NCI-H2196 (cell line): Measurements from ENCODE around the gene FTO.

Source experiments
- DNase-seq: peaks from one replicate; lab custom pipeline; 2025; ENCODE audit not compliant: unreplicated experiment; lab: John Stamatoyannopoulos, UW

The FTO gene

DNA sequence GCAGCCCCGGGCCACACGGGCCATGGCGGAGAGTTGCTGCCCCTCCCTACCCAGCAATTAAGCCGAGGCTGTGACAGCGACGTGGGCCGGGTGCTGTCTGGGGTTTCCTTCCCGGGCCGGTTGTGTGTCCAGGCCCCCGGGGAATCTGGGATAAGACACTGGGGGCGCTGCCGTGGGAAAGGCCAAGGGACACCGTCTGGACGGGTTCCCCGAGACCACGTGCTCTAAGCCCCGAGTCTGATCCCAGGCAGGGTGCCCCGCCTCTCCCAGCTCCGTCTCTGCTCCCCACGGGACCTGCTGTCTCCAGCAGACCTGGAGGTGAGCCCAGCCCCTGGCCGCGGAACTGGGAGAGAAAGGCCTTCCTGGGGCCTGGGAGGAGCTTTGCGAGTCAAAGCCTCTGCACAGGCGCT is 490.4 kb downstream of the FTO start:
- DNase-seq: no peak

DNA sequence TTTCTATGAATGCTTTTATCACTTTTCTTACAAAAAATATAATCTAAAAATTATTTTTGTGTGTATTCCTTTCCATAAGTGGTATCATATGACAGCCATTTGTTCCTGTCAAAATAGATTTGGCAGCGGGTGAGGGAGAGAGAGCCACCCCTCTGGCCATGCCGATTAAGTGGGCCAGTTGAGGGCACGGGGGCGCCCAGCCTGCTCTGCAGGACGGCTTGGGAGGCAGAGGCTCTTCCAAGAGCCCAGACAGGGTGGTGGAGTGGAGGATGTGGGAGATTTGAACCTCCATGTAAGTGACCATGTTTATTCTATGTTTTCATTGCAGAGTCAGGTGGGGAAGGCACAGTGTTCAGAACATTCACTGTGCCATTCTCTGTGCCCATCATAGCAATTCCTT is 493.8 kb downstream of the FTO start:
- DNase-seq: no peak

DNA sequence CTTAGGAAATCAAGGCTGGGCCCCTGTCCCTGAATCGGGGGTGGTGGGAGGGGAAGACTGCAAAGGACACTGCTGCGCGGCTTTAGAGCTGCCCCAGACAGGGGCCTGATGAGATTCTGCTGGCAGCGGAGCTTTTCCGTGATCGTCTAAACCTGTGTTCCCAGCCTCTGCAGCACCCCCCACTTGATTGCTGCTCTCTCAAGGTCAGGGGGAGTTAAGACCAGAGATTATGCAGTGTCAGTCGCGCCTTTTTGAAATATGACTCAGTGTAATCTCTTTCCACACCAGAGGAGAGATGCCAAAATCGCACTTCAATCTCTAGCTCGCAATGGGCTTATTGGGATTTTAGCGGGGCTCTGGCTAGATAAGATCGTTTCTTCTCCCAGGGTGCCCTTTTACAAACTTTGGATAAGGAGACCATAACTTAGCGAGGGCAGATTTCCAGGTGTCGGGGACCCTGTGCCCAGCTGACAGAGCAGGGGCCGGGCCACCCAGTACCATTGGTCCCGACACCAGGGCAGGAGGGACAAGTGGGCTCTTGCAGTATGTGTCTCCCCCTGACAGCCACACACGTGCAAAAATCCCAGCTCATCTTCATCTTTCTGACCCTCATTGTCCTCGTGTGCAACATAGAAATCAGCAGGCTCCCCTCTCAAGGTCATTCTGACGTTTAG is 495.7 kb downstream of the FTO start:
- no peak for DNase-seq

DNA sequence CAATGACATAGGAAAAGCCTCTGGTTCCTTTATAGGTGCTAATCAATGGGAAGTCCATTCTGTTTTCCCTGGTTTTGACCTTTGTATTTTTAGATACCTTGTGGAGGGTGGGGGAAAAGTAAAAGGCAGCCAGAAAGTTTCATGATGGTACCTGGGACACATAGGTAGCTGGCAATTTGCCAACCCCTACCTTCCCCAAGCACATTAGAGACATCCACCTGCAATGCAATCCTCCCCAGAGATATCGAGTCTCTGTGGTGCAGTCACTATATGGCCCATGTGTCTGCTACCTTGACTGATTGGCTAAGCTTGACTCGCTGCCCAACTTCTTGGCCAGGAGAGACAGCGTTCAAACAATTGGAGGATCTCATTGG is 496.2 kb downstream of the FTO start:
- no peak for DNase-seq

DNA sequence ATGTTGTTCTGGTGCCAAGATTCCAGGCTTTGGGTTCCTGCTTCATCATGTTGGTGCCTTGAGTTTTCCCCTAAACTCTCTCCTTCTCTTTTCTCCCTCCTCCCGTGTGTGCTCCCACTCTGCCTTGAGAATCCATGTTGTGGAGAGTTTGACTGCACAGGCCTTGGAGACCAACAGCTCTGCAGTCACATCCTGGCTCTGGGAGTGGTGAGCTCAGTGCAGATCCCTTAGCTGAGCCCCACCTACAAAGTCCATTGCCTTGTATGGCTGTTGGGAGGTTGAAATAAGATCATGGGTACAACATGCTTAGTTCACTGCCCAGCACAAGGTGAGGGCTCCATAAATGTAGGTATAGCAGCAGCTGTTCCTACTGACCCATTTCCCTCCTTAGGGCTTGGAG is 496.8 kb downstream of the FTO start:
- DNase-seq: no peak

DNA sequence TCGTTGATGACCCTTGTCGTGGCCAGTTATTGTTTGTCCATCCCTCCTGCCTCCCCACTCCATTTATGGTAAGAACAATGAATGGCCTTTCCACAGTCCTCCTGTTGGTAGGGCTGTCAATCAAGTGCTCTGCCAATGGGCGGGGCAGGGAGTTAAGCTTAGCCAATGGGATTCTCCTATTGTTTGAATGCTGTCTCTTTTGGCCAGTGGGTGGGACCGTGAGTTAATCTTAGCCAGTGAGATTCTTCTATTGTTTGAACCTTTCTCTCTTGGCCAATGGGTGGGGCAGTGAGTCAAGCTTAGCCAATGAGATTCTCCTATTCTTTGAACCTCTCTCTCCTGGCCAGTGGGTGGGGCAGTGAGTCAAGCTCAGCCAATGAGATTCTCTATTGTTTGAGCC is 497.2 kb downstream of the FTO start:
- no peak for DNase-seq
